Ishikawa (cell line): ENCODE measurements around the gene GUSB.

ENCODE experiments used
- CEBPB ChIP-seq: IDR thresholded peaks from 2 replicates; pipeline ENCODE4 v1.6.1; 2012
- CREB1 ChIP-seq: IDR thresholded peaks from 2 replicates; pipeline ENCODE4 v1.6.1; 2012; ENCODE audit warnings: low read depth
- EGR1 ChIP-seq: IDR thresholded peaks from 2 replicates; pipeline ENCODE4 v1.6.1; 2012
- EP300 ChIP-seq: IDR thresholded peaks from 2 replicates; pipeline ENCODE4 v1.6.1; 2012; ENCODE audit warnings: borderline replicate concordance
- FOXM1 ChIP-seq: IDR thresholded peaks from 2 replicates; pipeline ENCODE4 v1.6.1; 2012; ENCODE audit warnings: low read depth, borderline replicate concordance
- MAX ChIP-seq: IDR thresholded peaks from 2 replicates; pipeline ENCODE4 v1.6.1; 2012
- TAF1 ChIP-seq: IDR thresholded peaks from 2 replicates; pipeline ENCODE4 v1.6.1; 2012; ENCODE audit warnings: low read depth, mild to moderate bottlenecking
- TCF12 ChIP-seq: IDR thresholded peaks from 2 replicates; pipeline ENCODE4 v1.6.1; 2012; ENCODE audit warnings: low read depth
- TEAD4 ChIP-seq: IDR thresholded peaks from 2 replicates; pipeline ENCODE4 v1.6.1; 2012
- YY1 ChIP-seq: IDR thresholded peaks from 2 replicates; pipeline ENCODE4 v1.6.1; 2012; ENCODE audit warnings: low read depth
- TF ChIP-seq, protein P1 (sequence below): IDR thresholded peaks from 2 replicates; pipeline ENCODE4 v1.6.1; 2012; ENCODE audit warnings: low read depth, mild to moderate bottlenecking
- TF ChIP-seq, protein P2 (sequence below): IDR thresholded peaks from 2 replicates; pipeline ENCODE4 v1.6.1; 2012

GRCh38 chr7:65951837-65952578, 30.0 kb downstream of the GUSB start:
- TF ChIP-seq CEBPB (peak; percentile 52; the same call in 1 of the 2 replicates), MAX (no peak), EP300 (no peak), TAF1 (no peak), EGR1 (no peak), CREB1 (no peak), FOXM1 (no peak), TCF12 (no peak), TEAD4 (no peak), YY1 (no peak)
- TF ChIP-seq, protein P1, sequence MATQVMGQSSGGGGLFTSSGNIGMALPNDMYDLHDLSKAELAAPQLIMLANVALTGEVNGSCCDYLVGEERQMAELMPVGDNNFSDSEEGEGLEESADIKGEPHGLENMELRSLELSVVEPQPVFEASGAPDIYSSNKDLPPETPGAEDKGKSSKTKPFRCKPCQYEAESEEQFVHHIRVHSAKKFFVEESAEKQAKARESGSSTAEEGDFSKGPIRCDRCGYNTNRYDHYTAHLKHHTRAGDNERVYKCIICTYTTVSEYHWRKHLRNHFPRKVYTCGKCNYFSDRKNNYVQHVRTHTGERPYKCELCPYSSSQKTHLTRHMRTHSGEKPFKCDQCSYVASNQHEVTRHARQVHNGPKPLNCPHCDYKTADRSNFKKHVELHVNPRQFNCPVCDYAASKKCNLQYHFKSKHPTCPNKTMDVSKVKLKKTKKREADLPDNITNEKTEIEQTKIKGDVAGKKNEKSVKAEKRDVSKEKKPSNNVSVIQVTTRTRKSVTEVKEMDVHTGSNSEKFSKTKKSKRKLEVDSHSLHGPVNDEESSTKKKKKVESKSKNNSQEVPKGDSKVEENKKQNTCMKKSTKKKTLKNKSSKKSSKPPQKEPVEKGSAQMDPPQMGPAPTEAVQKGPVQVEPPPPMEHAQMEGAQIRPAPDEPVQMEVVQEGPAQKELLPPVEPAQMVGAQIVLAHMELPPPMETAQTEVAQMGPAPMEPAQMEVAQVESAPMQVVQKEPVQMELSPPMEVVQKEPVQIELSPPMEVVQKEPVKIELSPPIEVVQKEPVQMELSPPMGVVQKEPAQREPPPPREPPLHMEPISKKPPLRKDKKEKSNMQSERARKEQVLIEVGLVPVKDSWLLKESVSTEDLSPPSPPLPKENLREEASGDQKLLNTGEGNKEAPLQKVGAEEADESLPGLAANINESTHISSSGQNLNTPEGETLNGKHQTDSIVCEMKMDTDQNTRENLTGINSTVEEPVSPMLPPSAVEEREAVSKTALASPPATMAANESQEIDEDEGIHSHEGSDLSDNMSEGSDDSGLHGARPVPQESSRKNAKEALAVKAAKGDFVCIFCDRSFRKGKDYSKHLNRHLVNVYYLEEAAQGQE, result no peak
- TF ChIP-seq, protein P2, sequence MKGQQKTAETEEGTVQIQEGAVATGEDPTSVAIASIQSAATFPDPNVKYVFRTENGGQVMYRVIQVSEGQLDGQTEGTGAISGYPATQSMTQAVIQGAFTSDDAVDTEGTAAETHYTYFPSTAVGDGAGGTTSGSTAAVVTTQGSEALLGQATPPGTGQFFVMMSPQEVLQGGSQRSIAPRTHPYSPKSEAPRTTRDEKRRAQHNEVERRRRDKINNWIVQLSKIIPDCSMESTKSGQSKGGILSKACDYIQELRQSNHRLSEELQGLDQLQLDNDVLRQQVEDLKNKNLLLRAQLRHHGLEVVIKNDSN, result no peak
